ENCODE results near the gene EFNA5.

EFNA5 gene

GRCh38 chr5:107389775-107390148 lies 281.0 kb downstream of the EFNA5 start:
- no peak for DNase-seq (ENCODE audit: low read depth)

GRCh38 chr5:107389130-107389774 lies 281.5 kb downstream of the EFNA5 start:
- DNase-seq (ENCODE audit: low read depth) = no peak

GRCh38 chr5:107388141-107388861 lies 282.4 kb downstream of the EFNA5 start:
- DNase-seq (ENCODE audit: low read depth) = peak; percentile 87

GRCh38 chr5:107387526-107388140 lies 283.1 kb downstream of the EFNA5 start:
- no peak for DNase-seq (ENCODE audit: low read depth)

- DNase-seq (ENCODE audit: low read depth) = no peak
Measured at GRCh38 chr5:107385708-107386107, 285.0 kb downstream of the EFNA5 start.

- DNase-seq (ENCODE audit: low read depth) = no peak
Measured at GRCh38 chr5:107384256-107384655, 286.5 kb downstream of the EFNA5 start.

GRCh38 chr5:107383414-107383813 lies 287.3 kb downstream of the EFNA5 start:
- DNase-seq (ENCODE audit: low read depth) = no peak

GRCh38 chr5:107381189-107381856 lies 289.4 kb downstream of the EFNA5 start:
- DNase-seq (ENCODE audit: low read depth) = peak; percentile 63

- no peak for DNase-seq (ENCODE audit: low read depth)
Measured at GRCh38 chr5:107380654-107381053, 290.1 kb downstream of the EFNA5 start.

GRCh38 chr5:107378218-107378899 lies 292.4 kb downstream of the EFNA5 start:
- no peak for DNase-seq (ENCODE audit: low read depth)

- no peak for DNase-seq (ENCODE audit: low read depth)
Measured at GRCh38 chr5:107377277-107377609, 293.5 kb downstream of the EFNA5 start.

GRCh38 chr5:107376546-107377276 lies 294.0 kb downstream of the EFNA5 start:
- no peak for DNase-seq (ENCODE audit: low read depth)

- DNase-seq (ENCODE audit: low read depth) = no peak
Measured at GRCh38 chr5:107373549-107374263, 297.0 kb downstream of the EFNA5 start.

- DNase-seq (ENCODE audit: low read depth) = no peak
Measured at GRCh38 chr5:107372723-107373450, 297.9 kb downstream of the EFNA5 start.

- DNase-seq (ENCODE audit: low read depth) = no peak
Measured at GRCh38 chr5:107370396-107370968, 300.3 kb downstream of the EFNA5 start.

- no peak for DNase-seq (ENCODE audit: low read depth)
Measured at GRCh38 chr5:107369622-107370021, 301.1 kb downstream of the EFNA5 start.

- no peak for DNase-seq (ENCODE audit: low read depth)
Measured at GRCh38 chr5:107368615-107369014, 302.1 kb downstream of the EFNA5 start.

GRCh38 chr5:107367939-107368338 lies 302.8 kb downstream of the EFNA5 start:
- DNase-seq (ENCODE audit: low read depth) = no peak

- no peak for DNase-seq (ENCODE audit: low read depth)
Measured at GRCh38 chr5:107367480-107367879, 303.3 kb downstream of the EFNA5 start.

All from non-pigmented ciliary epithelial cell (primary cell).